GM19239 (cell line): ENCODE results near the gene FTSJ1.

Experiments used
- DNase-seq: peaks from one replicate; pipeline ENCODE4 v3.0.0; 2011; ENCODE audit warnings: low spot score; ENCODE audit not compliant: insufficient read length
- FAIRE-seq: peaks from 2 replicates; lab custom pipeline; 2011; peaks lifted over from hg19 to GRCh38; lab: Jason Lieb, UNC

Gene FTSJ1

GRCh38 chrX:48470110-48470832 is 5.7 kb upstream of the FTSJ1 start, which contains the start of gene SLC38A5:
Gene SLC38A5, minus strand, starts transcription at chrX:48470260. Its CDS starts 2,336 bp downstream, at chrX:48467924.
- DNase-seq (no peak), FAIRE-seq (no peak)

- no peak for FAIRE-seq
- DNase-seq, result no peak
Observed at GRCh38 chrX:48470833-48471118, 5.2 kb upstream of the FTSJ1 start.

- DNase-seq (no peak), FAIRE-seq (no peak)
Observed at GRCh38 chrX:48471504-48471903, 4.5 kb upstream of the FTSJ1 start.

GRCh38 chrX:48472225-48472624 is 3.8 kb upstream of the FTSJ1 start:
- DNase-seq (no peak), FAIRE-seq (no peak)

GRCh38 chrX:48472851-48473703 is 2.9 kb upstream of the FTSJ1 start:
- DNase-seq (no peak), FAIRE-seq (no peak)

- DNase-seq, result no peak
- no peak for FAIRE-seq
Observed at GRCh38 chrX:48473704-48473990, 2.4 kb upstream of the FTSJ1 start.

GRCh38 chrX:48474127-48474526 is 1.9 kb upstream of the FTSJ1 start:
- DNase-seq (no peak), FAIRE-seq (peak; percentile 28)

GRCh38 chrX:48474581-48474980 is 1.4 kb upstream of the FTSJ1 start:
- DNase-seq (no peak), FAIRE-seq (no peak)

- DNase-seq, result no peak
- FAIRE-seq, result no peak
Observed at GRCh38 chrX:48475296-48475695, 703 bp upstream of the FTSJ1 start.

GRCh38 chrX:48476919-48477318 is 920 bp downstream of the FTSJ1 start:
- DNase-seq (no peak), FAIRE-seq (peak; percentile 4)

- FAIRE-seq (no peak), DNase-seq (no peak)
Observed at GRCh38 chrX:48477960-48478755, 2.2 kb downstream of the FTSJ1 start.

- no peak for DNase-seq
- FAIRE-seq, result no peak
Observed at GRCh38 chrX:48478806-48479205, 2.8 kb downstream of the FTSJ1 start.

GRCh38 chrX:48480142-48480541 is 4.1 kb downstream of the FTSJ1 start:
- no peak for DNase-seq
- no peak for FAIRE-seq

GRCh38 chrX:48480583-48480982 is 4.6 kb downstream of the FTSJ1 start:
- DNase-seq (no peak), FAIRE-seq (no peak)

- DNase-seq (no peak), FAIRE-seq (no peak)
Observed at GRCh38 chrX:48482526-48482925, 6.5 kb downstream of the FTSJ1 start.

GRCh38 chrX:48487362-48487798 is 11.4 kb downstream of the FTSJ1 start:
- FAIRE-seq (no peak), DNase-seq (no peak)

- no peak for DNase-seq
- no peak for FAIRE-seq
Observed at GRCh38 chrX:48488034-48488433, 12.0 kb downstream of the FTSJ1 start.

- DNase-seq (no peak), FAIRE-seq (no peak)
Observed at GRCh38 chrX:48489296-48489695, 13.3 kb downstream of the FTSJ1 start.

- DNase-seq (no peak), FAIRE-seq (no peak)
Observed at GRCh38 chrX:48489892-48490291, 13.9 kb downstream of the FTSJ1 start.

- FAIRE-seq, result no peak
- DNase-seq, result no peak
Observed at GRCh38 chrX:48490661-48491060, 14.7 kb downstream of the FTSJ1 start.

- DNase-seq (no peak), FAIRE-seq (no peak)
Observed at GRCh38 chrX:48491809-48492208, 15.8 kb downstream of the FTSJ1 start.
